Mesothelial cell of epicardium (in vitro differentiated cells): ENCODE measurements around the gene AUTS2. TPM values are rescaled to one million over a fixed set of nuclear protein-coding genes. Genes with fewer than 3 reads are reported as not detected.

ENCODE experiments used
- DNase-seq, 2 experiments: peaks; one replicate each; pipeline ENCODE4 v3.0.0; 2021; ENCODE audit warnings: low spot score in 2 of 2; ENCODE audit not compliant: unreplicated experiment in 2 of 2
- H3K27ac Mint-ChIP-seq: 2 replicates; pipeline ENCODE4 v1.8.0; 2021; ENCODE audit warnings: mixed read lengths
- H3K27me3 Mint-ChIP-seq: 2 replicates; pipeline ENCODE4 v1.8.0; 2021; ENCODE audit warnings: low read depth, mixed read lengths
- H3K36me3 Mint-ChIP-seq: 2 replicates; pipeline ENCODE4 v1.8.0; 2021; ENCODE audit warnings: mixed read lengths
- H3K4me1 Mint-ChIP-seq: 2 replicates; pipeline ENCODE4 v1.8.0; 2021; ENCODE audit warnings: mixed read lengths
- H3K4me3 Mint-ChIP-seq: 2 replicates; pipeline ENCODE4 v1.8.0; 2021; ENCODE audit warnings: mild to moderate bottlenecking, moderate library complexity, mixed read lengths
- H3K9me3 Mint-ChIP-seq: 2 replicates; pipeline ENCODE4 v1.8.0; 2021; ENCODE audit warnings: mixed read lengths
- total RNA-seq: library from RNA; stranded (reverse); gene quantifications from 3 replicates; pipeline ENCODE4 v1.2.1, GENCODE V29; 2021
- TF ChIP-seq, protein P1 (sequence below): fragments of 200-600 bp; sonication (generic); IDR thresholded peaks from one replicate; pipeline ENCODE4 v1.5.0; 2021; ENCODE audit warnings: antibody characterized with exemption; ENCODE audit not compliant: unreplicated experiment

The AUTS2 gene
- total RNA-seq, 1 donor from 2014 or later: 135 TPM

DNA sequence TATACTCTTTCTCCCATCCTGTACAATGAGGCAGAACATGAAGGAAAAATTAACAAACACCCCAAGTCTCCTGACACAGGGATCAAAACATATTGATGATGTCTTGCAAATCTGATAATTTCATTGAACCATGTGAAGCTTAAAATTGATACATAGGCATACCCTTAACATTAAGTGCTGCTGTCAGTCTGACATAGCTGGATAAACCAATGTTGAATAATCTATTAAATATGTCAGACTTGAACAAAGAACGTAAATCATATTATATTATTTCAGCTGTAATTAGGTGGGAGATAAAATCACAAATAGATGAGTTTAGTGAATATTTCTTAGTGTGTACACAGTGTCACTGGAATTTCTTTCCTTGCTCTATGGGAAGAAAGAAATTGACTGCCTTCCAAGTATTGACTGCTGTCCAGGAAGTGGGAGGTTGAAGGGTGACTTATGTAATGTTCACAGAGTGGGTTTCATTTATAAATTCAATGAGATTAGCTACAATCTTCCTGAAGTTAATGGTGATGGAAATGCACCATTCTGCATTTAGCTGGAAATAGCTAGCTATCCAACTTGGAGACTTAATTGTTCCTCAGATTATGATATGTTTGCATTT is 170.8 kb downstream of the AUTS2 start:
- Mint-ChIP-seq H3K4me1 (peaks cover 53% of the 10 kb centered on the region), H3K27me3 (no peaks in the 10 kb centered on the region), H3K27ac (peak overlapping the region; percentile 62), H3K4me3 (no peak overlapping the region), H3K9me3 (no peaks in the 10 kb centered on the region), H3K36me3 (peaks cover 2% of the 10 kb centered on the region)
- TF ChIP-seq, protein P1, sequence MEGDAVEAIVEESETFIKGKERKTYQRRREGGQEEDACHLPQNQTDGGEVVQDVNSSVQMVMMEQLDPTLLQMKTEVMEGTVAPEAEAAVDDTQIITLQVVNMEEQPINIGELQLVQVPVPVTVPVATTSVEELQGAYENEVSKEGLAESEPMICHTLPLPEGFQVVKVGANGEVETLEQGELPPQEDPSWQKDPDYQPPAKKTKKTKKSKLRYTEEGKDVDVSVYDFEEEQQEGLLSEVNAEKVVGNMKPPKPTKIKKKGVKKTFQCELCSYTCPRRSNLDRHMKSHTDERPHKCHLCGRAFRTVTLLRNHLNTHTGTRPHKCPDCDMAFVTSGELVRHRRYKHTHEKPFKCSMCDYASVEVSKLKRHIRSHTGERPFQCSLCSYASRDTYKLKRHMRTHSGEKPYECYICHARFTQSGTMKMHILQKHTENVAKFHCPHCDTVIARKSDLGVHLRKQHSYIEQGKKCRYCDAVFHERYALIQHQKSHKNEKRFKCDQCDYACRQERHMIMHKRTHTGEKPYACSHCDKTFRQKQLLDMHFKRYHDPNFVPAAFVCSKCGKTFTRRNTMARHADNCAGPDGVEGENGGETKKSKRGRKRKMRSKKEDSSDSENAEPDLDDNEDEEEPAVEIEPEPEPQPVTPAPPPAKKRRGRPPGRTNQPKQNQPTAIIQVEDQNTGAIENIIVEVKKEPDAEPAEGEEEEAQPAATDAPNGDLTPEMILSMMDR: no peak
- DNase-seq: no peak

DNA sequence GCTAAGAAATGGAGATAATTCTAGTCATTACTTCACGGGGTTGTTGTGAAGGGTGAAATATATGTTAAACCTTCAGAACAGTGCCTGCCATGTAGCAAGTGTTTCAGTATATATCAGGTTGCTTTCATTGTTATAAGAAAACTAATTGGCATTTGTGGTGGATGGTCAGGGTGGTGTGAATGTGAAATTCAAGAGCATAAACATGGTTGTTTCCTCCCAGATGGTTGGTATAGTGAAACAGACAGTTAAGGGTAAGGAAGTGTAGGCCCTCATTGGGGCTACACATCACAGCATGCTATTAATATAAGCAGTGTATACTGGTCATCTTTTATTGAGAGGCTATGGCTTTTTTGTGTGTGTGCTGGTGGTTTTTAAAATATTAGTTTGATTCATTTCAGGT is 171.6 kb downstream of the AUTS2 start:
- Mint-ChIP-seq H3K4me3 (no peak overlapping the region), H3K27ac (peak overlapping the region; percentile 62), H3K4me1 (peaks cover 53% of the 10 kb centered on the region), H3K27me3 (no peaks in the 10 kb centered on the region), H3K9me3 (no peaks in the 10 kb centered on the region), H3K36me3 (peaks cover 2% of the 10 kb centered on the region)
- TF ChIP-seq, protein P1: no peak
- DNase-seq: no peak

DNA sequence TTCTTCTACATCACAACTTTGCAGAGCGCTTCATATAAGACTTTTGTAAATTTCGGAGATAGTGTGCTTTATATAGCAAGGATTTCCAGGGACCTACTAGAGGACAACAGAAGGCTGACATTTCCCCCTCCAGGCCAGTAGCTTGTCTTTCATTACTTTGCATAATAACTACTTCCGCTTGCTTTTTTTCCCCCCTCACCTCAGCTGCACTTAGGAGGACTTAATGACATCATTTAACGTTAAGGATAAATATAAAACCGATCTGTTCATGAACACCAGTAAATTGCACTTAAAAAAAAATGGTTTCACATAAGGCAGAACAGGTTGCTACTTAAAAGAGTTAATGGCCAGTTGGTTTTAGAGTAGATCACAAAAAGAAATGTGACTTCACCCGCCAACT is 172.3 kb downstream of the AUTS2 start:
- no peaks in the 10 kb centered on the region for H3K27me3 Mint-ChIP-seq
- H3K36me3 Mint-ChIP-seq: peaks cover 2% of the 10 kb centered on the region
- no peak overlapping the region for H3K4me3 Mint-ChIP-seq
- DNase-seq: no peak
- no peak overlapping the region for H3K27ac Mint-ChIP-seq
- H3K9me3 Mint-ChIP-seq: no peaks in the 10 kb centered on the region
- TF ChIP-seq, protein P1: no peak
- H3K4me1 Mint-ChIP-seq: peaks cover 60% of the 10 kb centered on the region

DNA sequence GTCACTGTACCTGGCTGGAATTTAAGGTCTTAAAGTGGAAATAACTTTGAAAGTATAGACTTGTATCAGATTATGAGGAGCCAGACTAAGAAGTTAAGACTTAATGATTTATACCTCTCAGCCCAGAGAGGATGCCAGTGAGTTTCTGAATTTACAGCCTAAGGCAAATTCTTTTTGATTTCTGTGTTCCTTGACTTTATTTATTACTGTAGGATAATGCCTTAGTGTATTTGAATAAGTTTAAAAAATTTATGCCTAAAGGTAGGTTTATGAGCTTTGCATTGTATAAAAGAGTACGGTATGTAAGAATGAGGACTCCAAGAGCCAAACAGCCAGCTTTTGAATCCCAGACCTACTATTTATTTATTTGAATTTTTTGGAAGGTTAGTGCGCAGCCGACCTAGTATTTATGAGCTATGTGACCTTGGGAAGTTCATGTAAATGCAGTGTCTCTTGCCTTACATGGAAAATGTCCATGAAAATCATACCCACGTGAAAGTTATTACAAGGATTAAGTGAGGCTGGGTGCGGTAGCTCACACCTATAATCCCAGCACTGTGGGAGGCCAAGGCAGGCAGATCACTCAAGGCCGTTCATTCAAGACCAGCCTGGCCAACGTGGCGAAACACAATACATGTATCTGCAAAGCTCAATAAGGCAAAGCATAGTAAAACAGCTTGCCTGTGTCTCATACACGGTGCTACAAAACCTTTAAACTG is 174.6 kb downstream of the AUTS2 start:
- H3K27ac Mint-ChIP-seq: peak overlapping the region; percentile 91
- TF ChIP-seq, protein P1: no peak
- H3K27me3 Mint-ChIP-seq: no peaks in the 10 kb centered on the region
- H3K9me3 Mint-ChIP-seq: no peaks in the 10 kb centered on the region
- no peaks in the 10 kb centered on the region for H3K36me3 Mint-ChIP-seq
- DNase-seq: no peak
- H3K4me1 Mint-ChIP-seq: peaks cover 71% of the 10 kb centered on the region
- H3K4me3 Mint-ChIP-seq: no peak overlapping the region

DNA sequence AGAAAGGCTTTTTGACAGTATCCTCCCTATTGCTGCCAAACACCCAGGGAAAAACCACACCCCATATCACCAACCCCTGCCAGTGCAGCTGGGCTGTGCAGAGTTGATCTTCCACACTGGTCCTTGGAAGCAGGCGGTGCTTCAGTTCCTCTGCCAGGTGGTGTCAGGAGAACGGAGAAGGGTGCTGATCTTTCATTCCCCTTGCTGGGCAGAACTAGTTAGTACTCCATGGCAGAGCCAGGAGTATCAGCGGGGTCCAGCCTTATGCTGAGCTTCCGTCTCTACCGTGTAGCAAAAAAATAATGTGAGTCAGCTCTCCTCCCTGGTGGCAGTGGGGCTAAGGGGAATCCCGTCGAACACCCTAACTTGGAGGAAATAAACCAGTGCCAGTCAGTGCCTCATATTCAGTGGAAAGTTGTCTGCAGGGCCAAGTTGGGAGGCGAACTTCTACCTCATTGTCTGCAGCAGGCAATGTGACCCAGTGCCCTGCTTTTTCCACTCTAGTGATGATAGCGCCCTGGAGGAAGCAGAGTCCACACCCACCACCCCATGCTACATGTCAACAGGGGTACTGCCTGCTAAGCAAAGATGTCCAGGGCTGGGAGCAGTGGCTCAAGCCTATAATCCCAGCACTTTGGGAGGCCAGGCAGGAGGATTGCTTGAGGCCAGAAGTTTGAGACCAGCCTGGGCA is 175.4 kb downstream of the AUTS2 start:
- peak overlapping the region; percentile 59 for H3K27ac Mint-ChIP-seq
- H3K36me3 Mint-ChIP-seq: no peaks in the 10 kb centered on the region
- no peak overlapping the region for H3K4me3 Mint-ChIP-seq
- H3K9me3 Mint-ChIP-seq: no peaks in the 10 kb centered on the region
- DNase-seq: no peak
- H3K4me1 Mint-ChIP-seq: peaks cover 71% of the 10 kb centered on the region
- no peaks in the 10 kb centered on the region for H3K27me3 Mint-ChIP-seq
- TF ChIP-seq, protein P1: no peak
